Embryonic facial prominence (tissue), 1 donor: Measurements from ENCODE around the gene NHLH2.

Experiments used
- DNase-seq: peaks from one replicate; pipeline ENCODE4 v3.0.0-alpha.2; 2016; ENCODE audit errors: extremely low spot score

NHLH2 gene

DNA sequence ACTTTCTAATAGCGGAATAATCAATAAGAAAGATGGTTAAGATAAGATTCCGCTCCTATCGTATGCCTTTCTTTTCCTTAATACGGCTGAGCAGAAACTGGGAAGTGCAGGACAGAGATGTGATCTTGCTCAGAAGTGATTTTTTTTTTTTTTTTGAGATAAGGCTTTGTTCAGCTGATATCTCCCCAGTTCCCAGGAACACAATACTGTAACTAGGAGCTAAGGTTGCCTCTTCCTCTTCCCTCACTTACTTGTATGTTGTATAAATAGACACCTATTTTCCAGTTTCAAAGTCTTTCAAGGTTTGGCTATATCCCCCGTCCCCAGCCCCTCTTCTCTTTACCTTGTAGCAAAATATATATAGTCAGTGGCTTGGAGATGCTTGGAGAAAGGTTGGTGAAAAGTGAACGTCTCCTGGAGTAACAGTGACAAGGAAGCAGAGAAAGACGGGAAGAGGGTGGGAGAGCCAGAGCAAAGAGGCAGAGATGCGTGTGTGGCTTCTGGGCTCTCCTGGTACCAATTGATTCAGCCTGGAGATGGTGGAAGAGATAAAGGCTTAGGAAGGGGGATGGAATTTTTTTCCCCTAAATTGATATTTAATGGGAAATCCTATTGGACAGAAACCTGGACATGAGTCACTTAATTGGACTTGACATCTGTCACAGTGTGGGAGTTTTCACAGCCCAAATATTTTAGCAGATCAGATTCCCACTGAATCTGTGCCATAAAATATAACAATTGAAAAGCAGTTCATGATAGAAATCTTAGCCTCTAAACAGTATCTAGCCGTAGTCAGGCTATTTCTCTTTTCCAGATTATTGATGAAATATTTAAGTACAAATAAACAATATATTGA is at the start of gene NHLH2:
TSS of gene NHLH2 (minus strand) at position 522 of the 856 bp plus-strand sequence. CDS start 2,754 bp downstream, outside the sequence.
- no peak for DNase-seq

DNA sequence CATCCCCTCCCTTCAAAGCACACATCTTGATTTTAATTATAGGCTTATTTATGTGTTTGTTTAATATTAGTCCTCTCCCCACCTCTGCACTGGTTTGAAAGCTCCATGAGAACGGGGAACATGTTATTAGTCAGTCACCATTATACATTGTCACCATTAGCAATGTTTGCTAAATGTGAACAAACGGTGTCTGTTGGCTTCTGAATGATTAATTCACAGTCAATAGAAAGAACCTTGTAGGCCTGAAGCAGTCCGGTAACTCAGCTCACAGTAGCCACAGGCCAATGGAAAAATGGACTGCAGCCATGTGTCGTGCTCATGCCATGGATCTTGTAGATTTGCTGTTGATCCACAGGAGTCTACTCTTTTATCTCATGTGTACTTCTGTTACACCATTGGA is 49.7 kb upstream of the NHLH2 start:
- DNase-seq = no peak

DNA sequence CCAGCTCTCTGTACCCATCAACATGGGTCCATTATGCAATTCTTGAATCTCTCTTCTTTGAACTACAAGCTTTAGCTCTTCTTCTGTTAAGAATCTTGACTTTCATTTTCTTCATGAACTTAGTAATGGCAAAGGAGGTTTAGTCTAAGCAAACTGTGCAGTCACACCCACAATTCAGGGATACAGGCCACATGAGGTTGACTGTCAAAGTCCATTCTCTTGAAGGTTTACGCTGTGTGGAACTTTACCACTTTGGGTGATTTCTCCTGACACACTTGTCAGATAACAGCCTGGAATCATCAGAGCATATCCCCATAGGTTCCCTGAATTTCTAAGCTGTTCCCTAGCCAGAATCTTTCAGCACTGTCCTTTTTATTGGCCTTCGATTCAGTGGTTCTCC is 48.0 kb upstream of the NHLH2 start:
- DNase-seq = no peak

DNA sequence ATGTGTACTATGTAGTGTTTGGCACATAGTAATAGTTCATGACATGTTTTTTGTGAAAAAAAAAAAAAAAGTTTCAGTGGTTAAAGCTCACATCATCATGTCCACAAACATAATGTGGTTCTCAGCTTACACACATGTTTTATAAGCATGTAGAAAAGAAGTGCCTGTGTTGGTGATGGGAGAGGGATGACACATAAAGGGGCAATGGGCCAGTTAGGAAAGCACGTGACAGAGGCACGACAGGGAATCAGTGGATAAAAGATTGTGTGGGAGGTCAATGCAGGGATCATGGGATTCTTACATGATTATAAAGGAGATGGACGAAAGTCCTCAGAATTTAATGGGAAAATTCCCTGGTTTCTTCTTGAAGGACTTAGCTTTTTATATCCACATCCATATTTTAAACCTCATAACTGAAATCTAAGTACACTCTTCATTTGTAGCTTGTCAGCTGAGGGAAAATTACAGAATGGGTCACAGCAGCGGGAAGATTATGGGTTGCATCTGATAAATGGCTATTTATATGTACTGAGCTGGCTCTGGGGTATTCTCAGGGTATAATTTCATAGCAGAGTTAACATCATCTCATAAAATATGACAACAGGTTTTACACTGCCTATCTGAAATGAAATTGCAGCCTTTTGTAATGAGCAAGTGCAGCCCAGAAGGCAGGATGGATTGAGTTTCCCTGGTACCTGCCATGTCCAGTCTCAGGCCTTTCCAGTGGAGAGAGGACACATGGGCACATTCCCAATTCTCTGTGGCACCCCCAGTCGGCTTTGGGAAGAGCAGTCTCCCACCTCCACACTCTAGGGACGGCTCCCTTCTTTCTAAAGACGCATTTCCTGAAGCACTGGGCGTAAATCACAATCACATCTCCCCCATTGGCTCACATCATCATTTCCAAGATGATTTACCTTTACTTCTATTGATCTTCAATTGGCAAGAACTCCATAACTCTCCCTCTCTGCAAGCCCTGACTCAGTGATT is 42.3 kb upstream of the NHLH2 start:
- no peak for DNase-seq

DNA sequence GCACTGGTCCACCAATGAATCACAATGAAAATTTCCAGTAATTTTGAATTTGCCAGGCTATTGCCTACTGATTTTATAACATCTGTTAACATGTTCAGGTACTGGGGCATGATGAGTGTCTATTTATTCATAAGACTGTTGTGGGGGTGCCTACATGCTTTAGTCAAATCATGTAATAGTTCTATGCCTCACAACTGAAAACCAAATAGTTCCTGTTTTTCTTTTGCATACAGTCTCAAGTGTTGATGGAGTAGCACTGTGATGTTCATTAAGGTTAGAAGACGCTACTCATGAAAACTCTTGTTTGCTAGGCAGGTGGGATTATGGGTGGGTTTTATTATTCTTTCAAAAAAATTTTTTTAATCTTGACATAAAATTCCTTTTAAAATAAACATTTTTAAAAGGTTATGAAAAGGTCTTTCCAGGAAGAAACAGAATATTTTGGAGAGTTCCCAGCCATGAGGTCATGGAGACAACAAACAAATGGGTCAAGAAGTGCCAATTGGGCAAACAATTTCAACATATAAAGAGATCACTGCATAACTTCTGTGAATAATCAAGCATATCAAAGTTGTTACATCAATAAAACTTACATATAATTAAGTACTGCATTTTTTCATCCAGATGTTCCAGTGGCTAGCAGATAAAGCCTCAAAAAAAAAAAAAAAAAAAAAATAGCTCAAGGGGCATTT is 40.2 kb upstream of the NHLH2 start:
- DNase-seq = no peak

DNA sequence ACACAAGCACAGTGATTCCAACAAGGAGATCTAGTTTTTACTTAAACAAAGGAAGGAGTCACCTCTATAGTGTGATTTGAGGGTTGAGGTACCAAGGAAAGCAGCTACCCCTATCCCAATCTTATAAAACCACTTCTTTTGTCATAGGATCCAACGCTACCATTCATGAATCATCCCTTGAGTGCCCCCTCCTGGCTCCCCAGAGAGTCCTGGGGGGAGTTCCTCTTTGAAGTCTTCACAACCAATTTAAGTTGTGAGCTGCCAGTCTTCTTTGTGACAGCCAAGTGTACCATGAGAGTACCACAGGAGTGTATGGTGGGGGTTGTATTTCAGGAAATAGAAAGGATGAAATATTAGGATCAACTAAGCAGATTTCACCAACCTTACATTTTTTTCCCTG is 39.1 kb upstream of the NHLH2 start:
- no peak for DNase-seq

DNA sequence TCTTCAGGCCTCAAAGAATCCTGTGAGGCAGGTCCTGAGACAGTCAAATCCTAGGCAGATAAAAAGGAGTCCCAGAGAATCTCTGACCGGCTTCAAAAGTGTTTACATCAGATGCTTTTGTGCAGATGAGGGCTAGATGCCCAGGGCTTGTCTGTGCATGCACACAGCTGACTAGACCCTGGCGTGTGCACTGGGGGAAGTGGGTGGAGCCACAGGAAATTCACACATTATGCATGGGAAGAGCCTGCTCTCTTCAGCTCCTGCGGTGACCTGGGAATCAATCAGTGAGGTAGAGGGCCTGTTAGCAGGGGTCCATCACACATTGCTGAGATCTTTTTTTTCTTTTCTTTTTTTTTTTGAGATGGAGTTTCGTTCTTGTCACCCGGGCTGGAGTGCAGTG is 36.6 kb upstream of the NHLH2 start:
- no peak for DNase-seq

DNA sequence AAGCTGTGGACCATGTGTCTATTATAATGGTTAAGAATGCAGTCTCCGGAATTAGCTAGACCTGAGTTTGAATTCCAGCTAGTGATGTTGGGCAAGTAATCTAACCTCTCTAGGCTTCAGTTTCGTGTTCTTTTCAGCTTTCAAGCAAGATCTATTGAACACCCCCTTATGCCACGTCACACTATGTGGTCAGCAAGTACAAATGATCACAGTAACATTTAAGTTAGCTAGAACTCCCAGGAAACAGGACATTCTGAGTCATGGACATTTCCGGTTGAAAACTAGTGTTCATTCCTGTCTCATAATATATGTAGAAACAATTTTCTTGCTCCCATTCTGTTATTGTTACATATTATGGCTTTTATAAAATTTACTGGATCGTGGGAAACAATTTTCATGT is 34.0 kb upstream of the NHLH2 start:
- DNase-seq = no peak

DNA sequence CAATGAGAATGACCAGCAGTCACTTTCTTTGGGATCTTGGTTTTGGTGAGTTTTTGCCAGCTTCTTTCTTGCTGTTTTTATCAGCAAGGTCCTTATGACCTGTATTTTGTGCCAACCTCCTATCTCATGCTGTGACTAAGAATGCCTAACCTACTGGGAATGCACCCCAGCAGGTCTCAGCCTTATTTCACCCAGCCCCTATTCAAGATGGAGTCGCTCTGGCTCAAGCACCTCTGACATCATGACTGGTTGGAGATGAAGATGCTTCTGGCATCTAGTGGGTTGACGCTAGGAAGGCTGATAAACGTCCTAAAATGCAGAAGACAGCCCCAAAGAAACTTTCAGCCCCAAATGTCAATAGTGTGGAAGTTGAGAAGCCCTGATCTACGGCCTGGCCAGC is 33.6 kb upstream of the NHLH2 start:
- DNase-seq = no peak

DNA sequence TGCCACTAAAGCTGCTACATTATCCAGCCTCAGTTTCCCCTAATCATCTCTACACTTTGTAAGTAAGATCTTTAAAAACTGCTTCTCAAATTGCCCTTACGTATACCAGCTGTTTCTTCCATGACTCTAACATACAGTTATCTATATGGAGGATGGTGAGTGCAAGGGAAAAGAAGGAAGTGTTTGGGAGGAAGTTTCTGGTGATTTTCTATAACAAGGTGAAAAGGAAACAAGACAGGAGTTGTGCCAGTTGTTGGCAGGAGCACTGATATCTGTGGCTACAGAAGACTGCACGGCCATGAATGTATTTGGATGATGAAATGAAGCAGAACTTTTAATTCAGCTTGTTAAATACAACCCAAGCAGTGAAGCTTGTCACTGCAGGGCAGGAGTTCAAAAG is 32.3 kb upstream of the NHLH2 start:
- no peak for DNase-seq

DNA sequence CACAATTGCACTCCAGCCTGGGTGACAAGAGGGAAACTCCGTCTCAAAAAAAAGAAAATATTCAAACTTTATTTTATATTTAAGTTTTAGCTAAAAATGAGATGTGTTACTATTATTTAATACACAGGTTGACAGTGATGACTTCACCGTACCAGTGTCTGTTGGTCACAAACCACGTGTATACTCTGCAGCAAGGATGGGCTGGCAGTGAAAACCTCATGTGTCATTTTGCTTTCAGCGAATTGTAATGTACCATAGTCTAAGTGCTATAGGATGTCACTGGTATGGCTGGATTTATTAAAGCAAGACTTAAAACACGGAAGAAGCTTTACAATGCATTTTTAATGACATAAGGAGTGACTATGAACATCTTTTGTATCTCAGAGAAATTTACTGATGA is 28.1 kb upstream of the NHLH2 start:
- no peak for DNase-seq

DNA sequence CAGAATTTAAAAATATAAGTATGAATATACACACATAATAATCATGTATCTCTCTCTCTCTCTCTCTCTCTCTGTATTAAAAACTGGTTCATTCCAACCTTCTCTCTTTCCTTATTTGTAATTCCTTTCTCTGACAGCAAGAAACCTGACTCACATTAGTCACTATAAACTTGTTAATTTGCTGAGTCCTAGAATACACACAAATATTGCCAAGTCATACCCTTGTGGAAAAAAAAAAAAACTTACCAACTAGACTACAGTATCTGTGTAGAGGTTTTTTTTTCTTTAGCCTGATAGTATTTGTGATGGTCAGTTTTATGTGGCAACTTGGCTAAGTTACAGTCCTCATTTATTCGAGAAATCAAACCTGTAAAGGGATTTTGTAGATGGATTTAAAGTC is 26.3 kb upstream of the NHLH2 start:
- DNase-seq = no peak

DNA sequence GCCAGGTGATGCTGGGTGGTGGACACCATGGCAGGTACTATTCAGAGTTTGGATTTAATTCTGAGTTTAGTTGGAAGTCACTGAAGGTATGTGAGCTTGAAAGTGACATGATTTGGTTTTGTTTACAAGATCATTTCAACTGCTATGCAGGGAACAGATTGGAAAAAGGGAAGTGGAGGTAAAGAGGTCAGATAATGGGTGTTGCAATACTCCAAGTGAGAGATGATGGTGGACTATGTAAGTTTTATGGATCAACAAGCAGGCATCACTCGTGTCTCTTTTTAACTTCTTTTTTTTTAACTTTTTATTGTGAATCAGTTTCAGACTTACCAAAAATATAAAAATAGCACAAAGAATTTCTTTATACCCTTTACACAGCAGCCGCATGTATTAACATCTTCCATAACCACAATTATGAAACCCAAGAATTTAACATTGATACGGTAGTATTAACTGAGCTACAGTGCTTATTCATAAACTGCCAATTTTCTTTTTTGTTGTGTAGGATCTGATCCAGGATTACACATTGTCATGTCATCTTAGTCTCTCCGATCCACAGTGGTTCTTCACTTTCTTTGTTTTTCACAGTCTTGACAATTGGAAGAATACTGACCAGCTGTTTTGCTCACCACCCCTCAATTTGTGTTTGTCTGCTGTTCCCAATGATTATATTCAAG is 24.9 kb upstream of the NHLH2 start:
- DNase-seq = no peak

DNA sequence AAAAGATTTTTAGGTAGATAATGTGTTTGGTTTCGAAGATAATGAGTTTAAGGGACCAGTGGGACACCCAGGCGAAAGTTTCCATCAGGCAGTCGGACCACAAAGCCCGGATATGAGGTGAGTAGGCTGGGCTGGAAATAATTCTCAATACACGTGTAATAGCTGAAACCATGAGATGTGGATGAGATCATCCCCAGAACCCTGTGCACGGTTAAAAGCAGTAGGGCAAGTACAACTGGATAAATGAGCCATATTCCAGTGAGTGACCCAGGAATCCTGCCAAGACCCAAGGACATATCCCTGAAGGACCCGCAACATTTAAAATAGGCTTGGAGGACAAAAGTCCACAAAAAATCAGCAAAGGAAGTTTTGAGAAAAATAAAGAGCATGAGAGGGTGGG is 21.5 kb upstream of the NHLH2 start:
- DNase-seq = no peak

DNA sequence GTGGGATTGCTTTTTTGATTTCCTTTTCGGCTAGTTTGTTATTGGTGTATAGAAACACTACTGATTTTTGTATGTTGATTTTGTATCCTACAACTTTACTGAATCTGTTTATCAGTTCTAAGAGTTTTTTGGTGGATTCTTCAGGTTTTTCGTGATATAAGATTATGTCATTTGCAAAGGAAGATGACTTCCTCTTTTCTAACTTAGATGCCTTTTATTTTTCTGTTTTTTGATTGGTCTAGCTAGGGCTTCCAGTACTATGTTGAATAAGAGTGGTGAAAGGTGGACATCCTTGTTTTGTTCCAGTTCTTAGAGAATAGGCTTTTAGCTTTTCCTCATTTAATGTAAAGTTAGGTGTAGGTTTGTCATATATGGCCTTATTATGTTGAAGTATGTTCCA is 13.1 kb upstream of the NHLH2 start:
- DNase-seq = no peak

DNA sequence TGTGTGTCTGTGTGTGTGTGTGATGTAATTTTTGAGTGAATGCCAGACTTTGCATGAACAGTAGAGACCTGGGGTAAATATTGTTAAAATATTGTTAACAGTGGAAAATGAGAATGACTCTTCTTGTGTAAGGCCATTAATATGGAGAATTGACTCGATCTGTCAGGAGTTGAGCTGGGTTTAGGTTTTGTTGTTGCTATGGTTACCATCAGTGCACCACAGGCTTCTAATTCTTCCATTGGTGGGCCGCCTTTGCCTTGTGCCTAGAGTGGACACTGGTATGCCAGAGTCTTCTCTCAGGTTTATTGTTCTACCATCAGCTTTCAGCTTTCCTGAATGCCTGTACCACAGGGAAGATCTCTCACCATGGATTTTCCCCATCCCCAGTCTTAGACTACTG is 10.0 kb upstream of the NHLH2 start:
- no peak for DNase-seq

DNA sequence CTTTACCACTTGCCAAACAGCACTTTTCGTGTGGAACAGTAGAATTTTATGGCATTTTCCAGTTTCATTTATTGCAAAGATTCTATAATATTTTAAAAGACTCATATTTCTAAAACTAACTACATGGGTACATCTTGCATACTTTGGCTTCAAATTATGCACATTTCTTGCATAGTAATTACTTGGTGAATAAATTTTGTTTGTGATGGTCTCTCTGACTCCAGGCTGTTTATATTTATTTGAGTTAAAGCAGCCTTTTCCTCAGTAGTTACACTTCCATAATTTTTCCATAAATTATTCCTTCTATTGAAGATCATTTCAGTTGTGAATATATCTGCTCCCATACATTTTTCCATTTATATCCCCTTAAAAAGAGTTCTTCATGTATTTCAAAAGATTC is 6.9 kb upstream of the NHLH2 start:
- DNase-seq = no peak

DNA sequence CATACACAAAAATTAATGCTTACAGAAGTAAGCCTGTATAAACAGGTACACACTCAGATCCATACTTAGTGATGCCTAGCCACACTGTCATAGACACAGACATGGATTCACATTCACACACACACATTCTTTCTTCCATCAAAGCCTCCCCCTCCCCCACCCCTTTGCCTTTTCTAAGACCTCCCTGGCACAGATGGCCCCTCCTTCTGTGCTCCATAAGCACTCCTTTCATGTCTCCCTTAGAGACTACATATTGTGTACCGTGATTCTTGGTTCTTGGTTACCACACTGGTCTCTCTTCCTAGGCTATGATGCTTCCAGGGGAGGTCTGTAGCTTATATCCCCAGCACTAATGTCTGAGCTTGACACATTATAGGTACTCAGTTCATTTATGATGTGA is 2.0 kb upstream of the NHLH2 start:
- DNase-seq = no peak

DNA sequence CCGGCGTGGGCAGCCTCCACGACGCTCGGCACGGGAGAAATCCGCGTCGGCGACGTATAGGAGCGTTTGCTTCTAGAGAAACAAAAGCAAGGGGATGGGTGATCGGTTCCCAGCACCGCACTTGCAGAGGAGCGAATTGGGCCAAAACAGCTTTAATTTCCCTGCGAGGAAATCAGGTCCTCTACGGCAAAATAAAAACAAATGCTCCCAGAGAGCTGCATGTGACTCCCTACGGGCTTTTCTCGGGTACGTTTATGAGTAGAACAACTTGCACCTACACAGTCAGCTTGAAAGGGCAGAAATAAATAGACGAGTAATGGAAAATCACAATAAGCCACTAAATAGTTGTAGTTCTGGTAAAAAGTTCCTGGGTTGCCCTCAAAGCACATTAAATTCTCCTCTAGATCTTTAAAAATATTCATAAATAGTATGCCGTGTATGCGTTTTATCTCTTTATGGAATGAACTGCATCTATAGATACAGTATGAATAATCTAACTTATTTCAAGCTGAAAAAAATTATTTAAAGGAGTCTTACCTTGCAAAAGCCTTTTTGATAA is 1.2 kb downstream of the NHLH2 start:
- DNase-seq = no peak

DNA sequence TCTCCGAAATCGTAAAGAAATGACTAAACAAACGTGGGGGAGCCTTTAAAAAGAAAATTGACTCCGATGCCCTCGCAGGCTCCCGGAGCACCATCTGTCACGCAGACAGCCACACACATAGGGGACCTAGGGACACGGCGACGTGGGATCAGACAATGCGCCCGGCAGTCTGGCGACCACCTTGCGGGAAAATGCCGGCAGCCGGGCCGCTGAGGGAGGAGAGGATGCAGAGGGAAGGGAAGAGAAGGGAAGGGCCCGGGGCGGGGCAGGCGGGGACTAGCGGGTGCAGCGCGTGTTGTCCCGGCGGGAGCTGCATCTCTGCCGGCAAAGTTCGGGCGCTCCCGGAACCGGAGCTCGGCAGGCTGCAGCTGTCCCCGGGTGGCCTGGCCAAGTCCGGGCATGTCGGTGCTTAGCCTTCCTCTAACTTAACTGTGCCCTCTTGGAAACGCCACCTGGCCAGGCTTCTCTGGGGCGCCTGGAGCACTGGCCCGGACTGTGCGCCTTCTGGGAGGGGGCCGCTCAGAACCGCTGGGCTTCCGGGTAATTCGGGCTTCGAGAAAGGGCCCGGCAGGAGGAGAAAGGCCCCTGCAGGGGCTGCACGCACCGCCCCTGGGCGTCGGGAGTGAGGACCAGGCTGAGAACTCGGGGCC is 1.8 kb downstream of the NHLH2 start:
- no peak for DNase-seq
